Stimulated activated CD8-positive, alpha-beta memory T cell treated with anti-CD3 and anti-CD28 coated beads, Interleukin-12 subunit alpha, Interleukin-12 subunit beta, amount 100 ng/mL, for 24 hours (primary cell): ENCODE results near the gene RAPGEF6.
"Not testable (repeated sequence)": the region's sequence is repeated elsewhere in the genome, so short reads cannot be mapped to it uniquely, and the experiment has no call there.

Experiments
- DNase-seq: peaks from one replicate; pipeline ENCODE4 v3.0.0-alpha.2; 2020; ENCODE audit errors: extremely low read depth

The RAPGEF6 gene

GRCh38 chr5:131389096-131389868, 245.7 kb downstream of the RAPGEF6 start:
- no peak for DNase-seq

GRCh38 chr5:131387255-131387654, 247.8 kb downstream of the RAPGEF6 start:
- no peak for DNase-seq

GRCh38 chr5:131386779-131387178, 248.2 kb downstream of the RAPGEF6 start:
- DNase-seq: no peak

DNA sequence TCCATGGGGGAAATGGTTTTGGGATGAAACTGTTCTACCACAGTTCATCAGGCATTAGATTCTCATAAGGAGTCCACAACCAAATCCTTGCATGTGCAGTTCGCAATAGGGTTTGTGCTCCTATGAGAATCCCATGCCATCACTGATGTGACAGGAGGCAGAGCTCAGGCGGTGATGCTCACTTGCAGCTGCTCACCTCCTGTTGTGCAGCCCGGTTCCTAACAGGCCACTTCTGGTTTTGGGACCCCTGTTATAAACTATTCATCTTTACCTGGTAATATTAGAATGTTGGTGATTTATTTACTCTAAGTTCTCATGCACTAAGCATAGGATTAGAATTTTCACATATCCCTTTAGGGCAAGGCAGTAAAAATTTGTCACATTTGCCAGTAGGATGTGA, 248.9 kb downstream of the RAPGEF6 start:
- no peak for DNase-seq

DNA sequence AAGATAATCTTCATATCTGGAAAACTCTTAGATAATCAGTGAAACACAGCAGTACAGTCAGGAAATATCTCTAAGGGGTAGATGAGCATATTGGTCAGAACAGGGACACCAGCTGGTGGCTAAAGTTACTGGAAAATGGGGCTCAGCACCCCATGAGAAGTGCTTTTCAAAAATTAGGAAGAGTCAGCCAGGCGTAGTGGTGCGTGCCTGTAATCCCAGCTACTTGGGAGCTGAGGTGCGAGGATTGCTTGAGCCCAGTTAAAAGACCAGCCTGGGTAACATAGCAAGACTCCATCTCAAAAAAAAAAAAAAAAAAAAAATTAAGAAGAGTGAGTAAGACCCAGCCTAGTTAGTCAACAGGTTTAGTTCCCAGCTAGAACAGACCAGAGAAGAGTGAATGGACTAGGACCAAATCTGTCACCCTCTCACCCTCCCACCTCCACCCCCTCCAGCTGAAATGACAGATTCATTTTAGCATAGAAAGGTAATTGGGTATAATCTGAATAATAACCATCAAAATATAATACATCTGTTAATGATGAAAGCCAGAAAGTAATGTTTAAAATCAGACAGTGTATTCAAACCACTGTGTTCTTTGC, 250.3 kb downstream of the RAPGEF6 start:
- DNase-seq: no peak

GRCh38 chr5:131384173-131384572, 250.9 kb downstream of the RAPGEF6 start:
- no peak for DNase-seq

DNA sequence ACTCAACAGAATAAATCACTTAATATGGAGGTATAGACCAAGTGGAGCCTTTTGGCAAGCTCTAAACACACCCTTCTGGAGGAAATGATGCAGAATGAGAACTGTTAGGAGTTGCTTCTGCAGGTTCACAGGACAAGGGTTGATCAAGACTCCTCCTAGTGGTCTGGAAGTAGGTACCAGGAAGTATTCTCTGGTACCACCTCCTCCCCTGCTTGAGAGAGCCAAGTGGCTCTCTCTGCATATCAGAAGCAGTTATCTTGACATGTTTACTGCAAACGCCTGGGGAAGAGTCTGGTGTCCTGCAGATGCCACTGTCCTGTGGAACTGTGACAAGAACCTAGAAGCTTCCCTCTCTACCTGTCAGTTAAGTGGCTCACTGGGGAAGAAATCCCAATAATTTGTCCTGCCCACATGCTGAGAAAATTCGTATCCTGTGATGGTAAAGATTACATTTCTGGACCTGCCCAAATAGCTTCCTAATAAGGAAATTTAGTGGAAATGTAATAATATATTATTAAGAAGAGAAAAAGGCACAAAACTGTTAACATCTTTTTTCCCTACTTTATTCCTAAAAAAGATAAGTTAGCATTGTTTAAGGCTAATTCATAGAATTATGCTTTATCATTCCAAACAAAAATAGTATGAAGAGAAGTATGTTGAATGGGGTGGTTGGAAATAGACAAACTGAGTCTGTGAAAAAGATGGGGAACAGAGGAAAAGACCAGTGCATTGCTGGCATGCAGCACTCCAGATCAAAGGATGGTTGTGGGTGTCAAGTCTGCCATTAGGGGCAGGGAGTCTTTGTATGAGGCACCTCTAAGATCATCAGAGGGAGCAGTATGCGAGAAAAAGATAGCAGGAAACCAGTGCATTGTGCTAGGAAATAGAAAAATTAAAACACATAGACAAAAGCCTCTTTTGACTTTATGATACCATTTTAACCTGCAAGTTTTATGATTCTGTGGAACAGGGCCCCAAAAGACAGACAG, 252.3 kb downstream of the RAPGEF6 start:
- DNase-seq: no peak

DNA sequence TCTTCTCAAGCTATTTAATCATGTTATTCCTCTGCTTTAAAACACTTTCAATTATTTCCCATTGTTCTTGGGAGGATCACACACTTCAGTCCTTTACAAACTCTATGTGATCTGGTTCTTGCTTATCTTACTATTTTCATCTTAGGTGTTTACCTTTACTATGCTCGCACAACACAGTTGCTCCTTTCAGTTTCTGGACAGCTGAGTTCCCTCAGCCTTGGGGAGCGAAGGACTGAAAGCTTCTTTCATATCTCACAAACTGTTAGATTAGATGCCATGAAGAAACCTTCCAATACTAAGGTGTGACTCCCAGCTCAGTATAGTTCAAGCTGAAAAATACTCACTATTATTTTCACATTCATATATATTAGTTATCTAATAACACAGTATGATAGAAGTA, 253.3 kb downstream of the RAPGEF6 start:
- no peak for DNase-seq

DNA sequence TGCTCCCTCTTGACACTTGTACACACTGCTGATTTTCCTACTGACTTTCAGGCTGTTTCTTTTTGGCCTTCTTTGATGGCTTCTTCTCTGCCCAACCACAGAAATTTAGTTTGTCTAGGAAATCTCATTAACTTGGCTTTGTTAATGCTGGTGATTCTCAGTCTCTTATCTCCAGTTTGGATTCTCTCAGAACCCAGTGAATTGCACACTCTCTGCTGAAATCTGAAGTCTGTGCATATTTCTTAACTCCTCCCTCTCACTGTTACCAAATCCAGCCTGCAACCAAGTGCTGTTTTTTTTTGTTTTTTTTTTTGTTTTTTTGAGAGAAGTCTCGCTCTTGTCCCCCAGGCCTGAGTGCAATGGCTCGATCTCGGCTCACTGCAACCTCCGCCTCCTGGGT, 254.0 kb downstream of the RAPGEF6 start:
- no peak for DNase-seq

GRCh38 chr5:131380238-131380637, 254.8 kb downstream of the RAPGEF6 start:
- DNase-seq: not testable (repeated sequence)

- DNase-seq: peak; percentile 20
These were observed 255.3 kb downstream of the RAPGEF6 start for GRCh38 chr5:131379723-131380122.

DNA sequence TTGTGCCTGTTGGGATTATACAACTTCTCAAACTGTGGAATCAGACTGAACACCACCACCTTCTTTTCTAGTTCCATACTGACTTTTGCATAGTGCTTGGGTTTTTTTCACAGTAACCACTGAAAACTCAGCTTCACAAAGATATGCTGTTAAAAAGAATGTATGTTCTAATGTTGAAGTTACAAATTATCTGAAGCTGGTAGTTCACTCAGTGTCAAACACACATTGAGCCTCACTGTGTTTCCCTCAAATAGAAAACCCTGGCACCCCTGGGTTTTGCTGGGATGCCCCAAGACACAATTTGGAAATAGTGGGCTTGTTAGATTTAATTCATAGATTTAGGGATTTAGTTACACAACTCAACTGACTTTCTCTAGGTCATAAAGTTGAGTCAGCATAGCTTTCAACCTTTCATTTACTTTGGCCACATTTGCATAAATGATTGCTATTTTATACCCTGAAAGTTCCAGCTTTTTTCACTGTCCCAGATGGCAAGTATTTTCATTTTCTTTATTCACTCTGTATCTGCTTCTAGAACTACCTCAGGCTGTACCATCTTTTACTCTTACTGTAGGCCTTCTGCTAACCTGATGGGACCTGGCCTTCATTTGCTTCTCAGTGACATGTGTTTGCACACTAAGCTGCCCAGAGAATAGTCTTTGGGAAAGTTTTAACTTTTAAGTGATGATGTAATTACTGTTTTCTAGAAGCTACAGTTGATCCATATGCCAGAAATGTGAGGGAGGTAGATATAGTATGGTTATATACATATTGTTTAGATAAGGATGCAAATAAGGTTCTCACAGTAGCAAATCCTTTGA, 256.1 kb downstream of the RAPGEF6 start:
- DNase-seq: no peak

- DNase-seq: no peak
These were observed 257.2 kb downstream of the RAPGEF6 start for GRCh38 chr5:131377785-131378325.

- DNase-seq: no peak
These were observed 257.7 kb downstream of the RAPGEF6 start for GRCh38 chr5:131377346-131377745.

GRCh38 chr5:131375351-131375750, 259.7 kb downstream of the RAPGEF6 start:
- DNase-seq: no peak
